Stimulated activated CD8-positive, alpha-beta memory T cell treated with anti-CD3 and anti-CD28 coated beads, Interleukin-12 subunit alpha, Interleukin-12 subunit beta, amount 100 ng/mL, for 1 hour (primary cell): ENCODE measurements around the gene TM9SF1.
"Not testable (repeated sequence)": the region's sequence is repeated elsewhere in the genome, so short reads cannot be mapped to it uniquely, and the experiment has no call there.

ENCODE experiments used
- DNase-seq: peaks from one replicate; pipeline ENCODE4 v3.0.0-alpha.2; 2020; ENCODE audit warnings: low read depth

Gene TM9SF1

DNA sequence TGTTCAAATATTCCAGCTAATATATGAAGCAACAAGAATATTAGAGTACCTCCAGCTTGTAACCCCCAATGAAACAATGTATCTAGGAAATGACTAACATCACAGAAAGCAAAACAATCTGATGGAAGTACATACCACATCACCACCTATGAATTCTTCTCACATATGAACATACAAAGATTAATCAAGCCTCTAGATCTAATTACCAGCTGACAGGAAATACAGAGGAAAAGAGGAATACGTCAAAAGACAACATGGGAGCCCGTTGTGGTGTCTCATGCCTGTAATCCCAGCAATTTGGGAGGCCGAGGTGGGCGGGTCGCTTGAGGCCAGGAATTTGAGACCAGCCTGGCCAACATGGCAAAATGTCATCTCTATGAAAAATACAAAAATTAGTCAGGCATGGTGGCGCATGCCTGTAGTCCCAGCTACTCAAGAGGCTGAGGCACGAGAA is 29.4 kb upstream of the TM9SF1 start:
- DNase-seq: no peak

- not testable (repeated sequence) for DNase-seq
Observed at GRCh38 chr14:24222987-24223386, 27.7 kb upstream of the TM9SF1 start.

DNA sequence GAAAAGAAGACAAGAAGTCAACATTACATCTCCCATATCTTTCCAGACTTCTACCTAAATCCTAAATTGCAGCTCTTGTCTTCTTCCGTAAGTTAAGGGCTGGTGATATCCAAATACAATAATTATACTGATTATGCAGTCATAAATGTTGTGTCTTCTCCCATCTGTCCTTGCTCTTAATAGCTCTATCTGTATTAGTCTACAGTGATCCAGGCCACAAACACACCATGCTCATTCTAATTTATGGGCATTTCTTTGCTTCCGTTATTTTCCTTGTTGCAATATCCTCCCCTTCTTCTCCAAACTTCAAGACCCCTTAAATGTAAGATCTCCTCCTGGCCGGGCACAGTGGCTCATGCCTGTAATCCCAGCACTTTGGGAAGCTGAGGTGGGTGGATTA is 24.3 kb upstream of the TM9SF1 start:
- DNase-seq: no peak

- no peak for DNase-seq
Observed at GRCh38 chr14:24219080-24219479, 23.8 kb upstream of the TM9SF1 start.

DNA sequence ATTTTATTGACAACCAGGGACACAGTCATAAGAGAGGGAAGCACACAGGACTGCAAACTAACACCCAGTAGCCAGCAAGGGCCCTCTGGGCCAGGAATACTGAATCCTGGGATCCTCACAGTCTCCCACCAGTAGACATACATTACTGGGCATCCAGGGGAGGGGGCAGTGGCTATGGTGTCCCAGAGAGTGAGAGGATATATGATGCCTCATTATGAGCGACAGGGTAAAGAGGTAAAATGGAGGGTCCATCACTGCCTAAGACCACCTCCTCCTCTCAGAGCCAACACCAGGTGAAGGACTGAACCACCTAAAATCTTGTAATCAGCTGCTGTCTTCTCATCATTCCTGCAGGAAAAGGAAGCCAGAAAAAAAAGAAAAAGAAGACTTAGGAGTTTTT is 21.6 kb upstream of the TM9SF1 start:
- not testable (repeated sequence) for DNase-seq

DNA sequence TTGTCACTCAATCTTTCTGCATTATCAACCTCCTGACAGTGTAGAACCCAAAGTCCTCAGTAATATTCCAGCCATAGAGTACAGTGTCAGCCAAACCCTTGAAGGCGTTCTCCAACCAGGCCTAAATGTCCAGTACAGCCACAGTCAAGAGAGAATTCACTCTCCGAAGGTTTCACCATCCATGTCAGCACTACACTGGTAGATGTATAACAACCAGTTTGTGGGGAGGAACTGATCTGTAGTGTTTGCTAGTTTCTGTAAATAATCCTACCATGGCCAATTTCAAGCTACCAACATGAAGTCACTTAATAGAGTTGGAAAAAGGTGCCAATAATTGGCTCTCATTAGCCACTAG is 21.1 kb upstream of the TM9SF1 start:
- no peak for DNase-seq

- DNase-seq: peak; percentile 76
Observed at GRCh38 chr14:24215495-24216344, 20.5 kb upstream of the TM9SF1 start, which contains the start of gene MDP1. TSS of gene MDP1 (minus strand) at chr14:24216066. CDS start at chr14:24215955, 111 bp downstream.

DNA sequence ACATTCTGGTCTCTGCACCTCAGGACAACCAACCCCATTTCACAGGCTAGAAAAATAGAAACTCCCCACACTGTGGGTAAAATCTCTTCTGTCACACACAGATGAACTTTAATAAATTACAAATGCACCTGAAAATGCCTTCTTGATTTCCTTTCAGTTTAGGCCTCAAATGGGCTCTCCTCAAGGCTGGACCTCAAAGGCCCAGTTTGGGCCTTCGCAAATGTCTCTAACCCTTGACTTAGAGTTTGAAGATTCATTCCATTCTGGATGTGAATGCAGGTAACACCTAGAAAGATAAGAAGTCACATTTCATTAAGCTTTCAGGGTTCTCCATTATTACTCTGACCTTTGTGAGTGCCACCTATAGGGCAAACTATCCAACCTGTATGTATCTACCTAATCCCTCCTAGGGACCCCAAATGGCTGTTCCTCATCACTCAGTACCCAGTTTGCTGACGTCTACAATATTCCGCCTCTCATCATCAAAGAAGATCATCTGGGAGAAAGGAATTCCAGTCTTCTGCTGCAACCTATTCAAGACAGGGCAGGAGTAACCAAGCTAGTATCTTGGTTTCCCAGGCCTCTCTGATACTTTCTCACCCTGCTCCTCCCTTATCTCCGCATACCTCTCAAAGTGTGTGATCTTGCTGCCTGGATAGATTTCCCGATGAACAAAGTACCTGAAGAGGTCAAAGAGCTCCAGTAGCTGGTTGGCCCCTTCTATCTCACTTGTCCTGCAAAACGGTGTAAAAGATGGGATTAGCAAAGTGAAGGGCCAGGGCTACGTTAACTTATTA is 18.8 kb upstream of the TM9SF1 start:
- DNase-seq: no peak

DNA sequence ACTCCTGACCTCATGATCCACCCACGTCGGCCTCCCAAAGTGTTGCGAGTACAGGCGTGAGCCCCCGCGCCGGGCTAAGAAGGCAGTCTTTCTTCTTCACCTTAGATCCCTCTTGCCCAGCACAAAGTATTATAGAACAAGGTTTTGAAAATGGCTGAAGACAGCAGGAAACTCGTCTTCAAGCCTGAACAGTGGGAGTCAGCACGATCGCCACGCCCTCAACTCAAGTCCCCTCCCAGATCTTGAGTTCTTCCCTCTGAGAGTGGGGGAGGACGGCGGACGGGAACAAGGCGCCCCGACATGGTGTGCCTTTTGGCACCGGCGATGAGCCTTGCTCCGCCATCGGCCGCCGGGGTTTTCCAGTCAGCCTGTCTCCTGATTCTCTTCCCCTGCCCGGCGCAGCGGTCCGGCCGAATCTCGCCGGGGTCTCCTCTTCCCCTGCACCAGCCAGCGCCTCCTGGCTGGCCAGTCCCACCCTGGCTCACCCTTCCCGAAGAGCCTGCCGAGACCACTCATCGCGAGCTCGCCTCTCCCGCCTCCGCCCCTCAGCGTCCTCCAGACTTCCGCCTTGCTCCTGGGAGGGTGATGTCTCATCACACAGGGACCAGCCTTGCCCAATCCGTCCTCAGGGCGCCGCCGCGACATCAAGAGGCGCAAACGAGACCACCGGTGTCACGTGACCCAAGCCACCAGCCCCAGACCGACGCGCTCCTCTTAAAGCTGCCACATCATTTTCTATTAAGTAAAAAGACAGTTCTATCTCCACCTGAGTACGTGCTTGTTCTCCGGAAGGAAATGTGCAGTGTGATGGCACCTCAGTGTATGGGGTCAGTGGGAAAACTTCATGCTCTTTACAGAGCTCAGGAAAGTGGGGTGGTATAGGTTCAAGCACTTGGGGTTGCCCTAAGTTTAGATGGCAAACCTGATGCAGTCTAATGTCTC is 18.0 kb upstream of the TM9SF1 start, which contains the start of gene CHMP4A:
Gene CHMP4A (minus strand): TSS at position 565 of the 942 bp plus-strand sequence. CDS start 49 bp downstream, at position 516.
- peak; percentile 93 for DNase-seq

DNA sequence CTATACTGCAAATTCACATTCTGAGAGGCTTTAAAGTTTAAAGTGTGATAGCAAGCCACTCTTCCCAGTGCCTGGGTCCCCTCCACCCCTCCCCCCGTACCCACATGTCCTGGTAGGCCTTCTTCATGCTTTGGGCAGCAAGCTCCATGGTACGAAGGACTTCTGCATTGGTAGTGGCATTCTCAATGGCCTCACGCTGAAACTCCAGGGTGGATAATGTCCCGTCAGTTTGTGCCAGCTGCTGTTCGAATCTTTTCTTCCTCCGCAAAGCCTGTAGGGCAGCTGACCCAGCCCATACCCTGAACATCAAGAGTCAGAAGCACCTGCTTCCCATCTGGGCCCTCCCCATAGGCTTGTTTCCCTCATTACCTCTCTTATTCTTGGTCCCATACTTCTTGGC is 16.1 kb upstream of the TM9SF1 start:
- no peak for DNase-seq

DNA sequence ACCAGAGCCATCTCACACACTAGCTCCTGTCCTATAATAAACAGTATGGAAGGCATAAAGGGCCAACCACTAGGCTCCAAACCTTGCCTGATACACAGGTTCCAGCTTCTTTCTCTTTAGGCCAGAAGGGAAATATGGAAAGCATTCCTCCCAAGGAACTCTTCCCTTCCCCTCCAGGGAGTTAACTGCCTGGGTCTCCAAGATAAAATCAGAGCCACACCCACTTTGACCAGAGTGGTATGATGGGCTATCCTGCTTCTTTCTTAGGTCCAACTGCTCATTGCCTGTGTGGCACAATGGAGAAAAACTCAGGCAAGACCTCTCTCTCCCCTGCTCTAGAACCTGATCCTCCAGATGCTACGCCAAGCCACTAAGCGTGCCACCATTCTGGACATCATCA is 12.4 kb upstream of the TM9SF1 start:
- no peak for DNase-seq

- no peak for DNase-seq
Observed at GRCh38 chr14:24207104-24207551, 11.9 kb upstream of the TM9SF1 start.

DNA sequence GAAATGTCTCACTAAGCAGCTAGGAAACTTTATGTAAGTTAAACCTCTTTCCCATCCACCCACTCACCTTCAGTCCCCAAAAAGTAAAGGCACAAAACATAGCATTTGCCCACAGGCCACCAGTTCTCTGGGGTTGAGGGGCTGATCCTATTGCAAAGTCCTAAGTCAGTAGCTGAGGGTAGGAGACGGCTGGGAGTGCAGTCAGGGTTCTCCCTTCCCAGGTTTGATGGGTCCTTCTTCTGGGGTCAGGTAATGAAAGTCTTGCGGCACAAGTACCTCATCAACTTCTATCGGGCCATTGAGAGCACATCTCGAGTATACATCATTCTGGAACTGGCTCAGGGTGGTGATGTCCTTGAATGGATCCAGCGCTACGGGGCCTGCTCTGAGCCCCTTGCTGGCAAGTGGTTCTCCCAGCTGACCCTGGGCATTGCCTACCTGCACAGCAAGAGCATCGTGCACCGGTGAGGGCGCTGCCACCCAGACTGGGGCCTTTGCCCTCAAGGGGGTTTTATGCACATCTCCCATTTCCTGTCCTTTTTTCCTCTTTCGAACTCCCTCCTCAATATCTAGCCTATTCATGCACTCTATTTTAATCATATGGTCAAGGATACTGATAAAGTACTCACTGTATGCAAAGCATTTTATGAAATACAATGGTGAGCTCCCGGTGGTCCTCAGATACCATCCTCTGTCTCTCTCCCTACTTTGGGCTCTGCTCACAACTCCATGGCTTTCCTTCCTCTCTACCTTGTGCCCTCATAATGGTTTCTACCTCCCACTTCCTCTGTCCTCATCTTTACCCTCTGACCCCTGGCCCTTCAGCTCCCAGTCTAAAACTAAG is 11.2 kb upstream of the TM9SF1 start:
- no peak for DNase-seq

- DNase-seq: no peak
Observed at GRCh38 chr14:24204163-24205146, 9.2 kb upstream of the TM9SF1 start.

- not testable (repeated sequence) for DNase-seq
Observed at GRCh38 chr14:24203249-24203886, 8.1 kb upstream of the TM9SF1 start.

GRCh38 chr14:24202538-24202937 is 7.3 kb upstream of the TM9SF1 start:
- not testable (repeated sequence) for DNase-seq

GRCh38 chr14:24198814-24199524 is 3.7 kb upstream of the TM9SF1 start:
- no peak for DNase-seq

- DNase-seq: no peak
Observed at GRCh38 chr14:24197056-24197450, 1.8 kb upstream of the TM9SF1 start.
